C4-2B (cell line): ENCODE data around the gene RAB31.

Experiments used
- H3K27ac ChIP-seq: fragments of 450-650 bp; 2 replicates; pipeline ENCODE4 v1.5.1; 2017
- ZFX ChIP-seq: fragments of 450-650 bp; IDR thresholded peaks from 2 replicates; pipeline ENCODE4 v1.6.1; 2017
- TF ChIP-seq, protein P1 (sequence below): fragments of 450-650 bp; conservative IDR thresholded peaks from 2 replicates; pipeline ENCODE4 v1.5.1; 2017; ENCODE audit warnings: mild to moderate bottlenecking

RAB31 gene

GRCh38 chr18:9715088-9715343 lies 6.9 kb downstream of the RAB31 start:
- TF ChIP-seq, protein P1, sequence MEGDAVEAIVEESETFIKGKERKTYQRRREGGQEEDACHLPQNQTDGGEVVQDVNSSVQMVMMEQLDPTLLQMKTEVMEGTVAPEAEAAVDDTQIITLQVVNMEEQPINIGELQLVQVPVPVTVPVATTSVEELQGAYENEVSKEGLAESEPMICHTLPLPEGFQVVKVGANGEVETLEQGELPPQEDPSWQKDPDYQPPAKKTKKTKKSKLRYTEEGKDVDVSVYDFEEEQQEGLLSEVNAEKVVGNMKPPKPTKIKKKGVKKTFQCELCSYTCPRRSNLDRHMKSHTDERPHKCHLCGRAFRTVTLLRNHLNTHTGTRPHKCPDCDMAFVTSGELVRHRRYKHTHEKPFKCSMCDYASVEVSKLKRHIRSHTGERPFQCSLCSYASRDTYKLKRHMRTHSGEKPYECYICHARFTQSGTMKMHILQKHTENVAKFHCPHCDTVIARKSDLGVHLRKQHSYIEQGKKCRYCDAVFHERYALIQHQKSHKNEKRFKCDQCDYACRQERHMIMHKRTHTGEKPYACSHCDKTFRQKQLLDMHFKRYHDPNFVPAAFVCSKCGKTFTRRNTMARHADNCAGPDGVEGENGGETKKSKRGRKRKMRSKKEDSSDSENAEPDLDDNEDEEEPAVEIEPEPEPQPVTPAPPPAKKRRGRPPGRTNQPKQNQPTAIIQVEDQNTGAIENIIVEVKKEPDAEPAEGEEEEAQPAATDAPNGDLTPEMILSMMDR = no peak
- TF ChIP-seq ZFX = no peak
- H3K27ac ChIP-seq = no peak overlapping the region

DNA sequence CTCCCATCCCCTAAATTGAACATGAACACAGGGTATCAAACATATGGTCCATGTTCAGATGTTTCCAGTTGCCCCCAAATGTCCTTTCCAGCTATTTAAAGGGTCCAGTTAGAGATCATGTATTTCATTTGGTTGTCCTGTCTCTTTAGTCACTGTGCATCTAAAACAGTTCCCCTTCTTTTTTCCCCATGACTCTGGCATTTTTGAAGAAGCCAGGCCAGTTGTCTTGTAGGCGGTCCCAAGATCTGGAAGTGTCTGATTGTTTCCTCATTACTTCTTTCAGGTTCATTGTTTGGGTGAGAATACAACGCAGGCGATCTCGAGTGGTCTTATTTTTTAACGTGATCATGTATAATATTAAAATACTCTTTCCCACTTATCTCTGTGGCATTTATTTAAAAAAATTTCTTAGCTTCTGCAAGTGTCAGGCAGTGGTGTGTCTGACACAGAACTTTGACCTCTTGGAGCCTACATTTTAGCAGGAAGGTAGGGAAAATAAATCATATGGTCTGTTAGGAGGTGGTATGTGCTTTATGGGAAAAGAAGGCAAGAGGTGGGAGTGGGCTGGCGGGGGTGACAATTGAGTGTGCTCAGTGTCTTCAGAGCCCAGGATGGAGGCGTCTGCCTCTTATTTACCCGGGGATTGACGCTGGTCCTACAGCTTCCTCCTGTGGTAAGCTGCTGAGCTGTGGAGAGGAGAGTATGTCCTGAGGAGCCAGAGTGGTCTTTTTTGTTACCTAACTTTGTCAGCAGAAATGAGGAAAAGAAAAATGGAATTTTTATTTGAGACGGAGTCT lies 8.1 kb downstream of the RAB31 start:
- no peak overlapping the region; the same call in 1 of the 2 replicates for H3K27ac ChIP-seq
- TF ChIP-seq ZFX = no peak
- TF ChIP-seq, protein P1 = no peak

DNA sequence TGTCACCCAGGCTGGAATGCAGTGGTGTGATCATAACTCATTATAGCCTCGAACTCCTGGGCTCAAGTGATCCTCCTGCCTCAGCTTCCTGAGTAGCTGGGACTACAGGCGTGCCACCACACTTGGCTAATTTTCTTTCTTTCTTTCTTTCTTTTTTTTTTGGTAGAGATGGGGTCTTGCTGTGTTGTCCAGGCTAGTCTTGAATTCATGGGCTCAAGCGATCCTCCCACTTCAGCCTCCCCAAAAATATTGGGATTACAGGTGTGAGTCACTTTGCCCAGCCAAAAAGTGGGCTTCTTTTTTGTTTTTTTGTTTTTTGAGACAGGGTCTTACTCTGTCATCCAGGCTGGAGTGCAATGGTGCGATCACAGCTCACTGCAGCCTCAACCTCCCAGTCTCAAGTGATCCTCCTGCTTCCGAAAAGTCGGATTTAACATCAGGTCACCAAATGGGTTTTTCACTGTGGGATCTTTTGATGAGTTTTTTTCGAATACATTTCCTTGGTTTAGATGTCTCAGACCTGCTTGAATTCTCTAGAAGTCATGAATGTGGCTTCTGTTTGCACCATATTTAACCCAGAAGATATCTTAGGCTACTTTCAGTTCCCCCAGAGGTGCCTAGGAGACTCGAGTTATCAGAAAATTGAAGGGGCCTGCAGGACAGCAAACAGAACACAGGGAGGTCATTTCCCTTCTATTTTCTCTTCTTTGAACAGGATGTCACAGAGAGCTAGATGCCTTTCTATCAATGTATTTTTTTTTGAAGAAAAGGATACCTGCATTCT lies 8.9 kb downstream of the RAB31 start:
- TF ChIP-seq ZFX = no peak
- TF ChIP-seq, protein P1 = no peak
- H3K27ac ChIP-seq = no peak overlapping the region; the same call in 1 of the 2 replicates

- peak overlapping the region; percentile 39 for H3K27ac ChIP-seq
- TF ChIP-seq, protein P1 = no peak
- TF ChIP-seq ZFX = no peak
Observed at GRCh38 chr18:9719421-9719981, 11.4 kb downstream of the RAB31 start.

- H3K27ac ChIP-seq = peak overlapping the region; percentile 39; the same call in 1 of the 2 replicates
- TF ChIP-seq, protein P1 = no peak
- no peak for TF ChIP-seq ZFX
Observed at GRCh38 chr18:9720327-9720726, 12.2 kb downstream of the RAB31 start.

DNA sequence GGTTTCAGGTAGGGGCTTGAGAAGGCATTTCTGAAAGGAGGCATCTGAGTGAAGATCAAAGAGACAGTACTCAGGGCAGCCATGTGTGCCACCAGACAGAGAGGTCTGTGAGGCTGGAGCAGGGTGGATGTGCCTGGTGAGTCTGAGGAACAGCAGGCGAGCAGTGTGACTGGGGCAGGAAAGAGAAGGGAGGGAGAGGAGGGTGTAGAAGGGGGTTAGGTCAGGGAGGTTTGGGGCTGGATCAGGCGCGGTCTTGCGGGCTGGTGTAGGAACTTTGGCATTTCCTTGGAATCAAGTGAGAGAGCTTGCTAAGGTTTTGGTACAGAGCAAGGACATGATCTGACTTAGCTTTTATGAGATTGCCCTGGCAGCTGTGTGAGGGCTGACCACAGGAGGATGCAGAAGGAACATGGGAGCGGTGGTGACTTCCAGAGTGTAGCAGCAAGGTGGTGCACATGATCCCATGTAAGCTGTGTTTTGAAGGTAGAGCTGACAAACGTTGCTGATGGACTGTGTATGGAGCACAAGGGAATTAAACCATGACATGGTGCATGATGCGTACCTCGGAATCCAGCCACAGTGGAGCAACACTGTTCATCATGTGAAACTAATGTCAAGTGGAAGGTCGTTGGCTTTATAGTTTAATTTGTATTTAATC lies 13.9 kb downstream of the RAB31 start:
- TF ChIP-seq, protein P1 = no peak
- TF ChIP-seq ZFX = no peak
- H3K27ac ChIP-seq = no peak overlapping the region

DNA sequence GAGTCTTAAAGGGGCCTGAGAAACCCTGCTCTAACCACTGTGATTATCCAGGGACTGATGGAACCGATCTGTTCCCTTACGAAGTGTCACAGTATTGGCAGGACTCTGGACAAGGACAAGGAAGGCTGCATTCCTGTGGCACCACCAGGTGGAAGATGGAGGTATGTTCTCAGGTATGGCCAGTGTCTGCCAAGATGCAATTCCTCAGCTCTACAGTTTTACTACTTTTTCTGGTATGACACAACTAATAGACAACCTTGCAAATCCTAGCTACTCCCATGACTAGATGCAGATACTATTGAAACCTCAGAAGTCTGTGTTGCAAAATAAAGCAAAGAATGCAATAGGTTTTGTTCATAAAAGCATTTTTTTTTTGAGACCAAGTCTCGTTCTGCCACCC lies 14.6 kb downstream of the RAB31 start:
- TF ChIP-seq, protein P1 = peak; percentile 89
- no peak for TF ChIP-seq ZFX
- H3K27ac ChIP-seq = no peak overlapping the region
